K562 (cell line): ENCODE measurements around the gene MYL12B. TPM values are rescaled to one million over a fixed set of nuclear protein-coding genes. Genes with fewer than 3 reads are reported as not detected.

ENCODE experiments used
- DIDO1 ChIP-seq: fragments of 450-650 bp; IDR thresholded peaks from 2 replicates; pipeline ENCODE4 v1.6.1; 2016; ENCODE audit warnings: low read depth, missing biosample characterization, missing genetic modification characterization
- ELF1 ChIP-seq: fragments of 200-800 bp; sonication (Bioruptor generic); IDR thresholded peaks from 2 replicates; pipeline ENCODE4 v1.6.1; 2016; ENCODE audit warnings: missing genetic modification characterization, missing compliant biosample characterization
- GABPB2 ChIP-seq: fragments of 250-450 bp; sonication (Bioruptor Pico); conservative IDR thresholded peaks from 2 replicates; pipeline ENCODE4 v1.5.1; 2021; ENCODE audit warnings: mild to moderate bottlenecking
- ILF3 ChIP-seq: fragments of 450-650 bp; IDR thresholded peaks from 2 replicates; pipeline ENCODE4 v1.6.1; 2018; ENCODE audit warnings: antibody characterized with exemption, mild to moderate bottlenecking, moderate library complexity, borderline replicate concordance
- KDM1A ChIP-seq, 2 experiments: fragments of 450-650 bp; IDR thresholded peaks; 2 replicates each; pipeline ENCODE4 v1.6.1; 2016; ENCODE audit warnings: mild to moderate bottlenecking in 2 of 2
- MTF1 ChIP-seq: fragments of 250-450 bp; sonication (Bioruptor Pico); IDR thresholded peaks from 2 replicates; pipeline ENCODE4 v1.9.0; 2021; ENCODE audit warnings: moderate library complexity, mild to moderate bottlenecking, inconsistent platforms, borderline replicate concordance
- SMAD2 ChIP-seq: fragments of 150-350 bp; IDR thresholded peaks from 2 replicates; pipeline ENCODE4 v1.6.1; 2014; ENCODE audit warnings: low read depth, mild to moderate bottlenecking, low read length
- TARDBP ChIP-seq: fragments of 450-650 bp; IDR thresholded peaks from 2 replicates; pipeline ENCODE4 v1.6.1; 2016
- ZC3H11A ChIP-seq: IDR thresholded peaks from 2 replicates; pipeline ENCODE4 v1.6.1; 2012; ENCODE audit warnings: low read depth, low read length, improper control_type of control experiment
- ZNF165 ChIP-seq: fragments of 250-450 bp; sonication (Bioruptor Pico); IDR thresholded peaks from 2 replicates; pipeline ENCODE4 v1.4.0; 2020; ENCODE audit warnings: borderline replicate concordance
- ZNF217 ChIP-seq: sonication (generic); formaldehyde crosslinking; IDR thresholded peaks from 2 replicates; pipeline ENCODE4 v1.8.0; 2022; ENCODE audit warnings: mild to moderate bottlenecking, missing genetic modification reagents
- ZNF324 ChIP-seq: fragments of 250-450 bp; sonication (Bioruptor Pico); IDR thresholded peaks from 2 replicates; pipeline ENCODE4 v1.4.0; 2020; ENCODE audit warnings: mild to moderate bottlenecking
- ZNF431 ChIP-seq: sonication (generic); formaldehyde crosslinking; IDR thresholded peaks from 2 replicates; pipeline ENCODE4 v1.8.0; 2022; ENCODE audit warnings: mild to moderate bottlenecking, missing genetic modification reagents
- ZNF586 ChIP-seq: fragments of 450-650 bp; formaldehyde crosslinking; conservative IDR thresholded peaks from 2 replicates; pipeline ENCODE4 v1.4.0; 2020; ENCODE audit warnings: mild to moderate bottlenecking, moderate library complexity
- polyA plus RNA-seq, 8 experiments: library from polyadenylated mRNA; depleted of rRNA in 4 of 8; stranded (reverse) in 5 of 8; unstranded in 3 of 8; fragments of >200 nt; fragmentation: Nextera tagmentation in 2 of 8; fragmentation: Illumina TruSeq in 1 of 8; extraction: Ambion mirVana in 2 of 8; extraction: Trizol in 1 of 8; gene quantifications; 2 replicates each; pipeline versions ENCODE4 v1.2.1 to v1.2.3, GENCODE V29; 2011 to 2014; ENCODE audit warnings: inconsistent platforms in 1 of 8, missing spikeins in 1 of 8
- total RNA-seq, 7 experiments: library from RNA; depleted of rRNA in 6 of 7; stranded (reverse); fragments of >200 nt in 6 of 7; fragmentation: Illumina TruSeq in 2 of 7; extraction: Trizol in 2 of 7; gene quantifications; 2 replicates each; pipeline versions ENCODE4 v1.2.1 to v1.2.3, GENCODE V29; 2011 to 2021; ENCODE audit warnings: low replicate concordance in 1 of 7
- TF ChIP-seq, protein P1 (sequence below): sonication (generic); formaldehyde crosslinking; IDR thresholded peaks from 2 replicates; pipeline ENCODE4 v1.8.0; 2023; ENCODE audit warnings: missing genetic modification reagents, mild to moderate bottlenecking, borderline replicate concordance
- TF ChIP-seq, protein P2 (sequence below): fragments of 200-800 bp; sonication (Bioruptor generic); IDR thresholded peaks from 2 replicates; pipeline ENCODE4 v1.6.1; 2017; ENCODE audit warnings: missing genetic modification characterization, missing compliant biosample characterization
- TF ChIP-seq, protein P3 (sequence below): sonication (generic); formaldehyde crosslinking; IDR thresholded peaks from 2 replicates; pipeline ENCODE4 v1.8.1; 2023; ENCODE audit warnings: mild to moderate bottlenecking, missing genetic modification reagents
- TF ChIP-seq, protein P4 (sequence below), 2 experiments: fragments of 250-450 bp in 1 of 2; fragments of 450-650 bp in 1 of 2; sonication (Bioruptor Pico) in 1 of 2; IDR thresholded peaks; 2 replicates each; pipeline versions ENCODE4 v1.6.1 to v1.8.0; 2016 to 2021; ENCODE audit warnings: mild to moderate bottlenecking in 2 of 2, moderate library complexity in 2 of 2, missing compliant biosample characterization in 1 of 2, missing genetic modification characterization in 1 of 2

MYL12B gene
- total and polyA plus RNA-seq, 9 of the 15 experiments (the other 6 are each of a cell fraction or from before 2014, with no cell fraction given), result 220 to 995 (median 463) TPM

DNA sequence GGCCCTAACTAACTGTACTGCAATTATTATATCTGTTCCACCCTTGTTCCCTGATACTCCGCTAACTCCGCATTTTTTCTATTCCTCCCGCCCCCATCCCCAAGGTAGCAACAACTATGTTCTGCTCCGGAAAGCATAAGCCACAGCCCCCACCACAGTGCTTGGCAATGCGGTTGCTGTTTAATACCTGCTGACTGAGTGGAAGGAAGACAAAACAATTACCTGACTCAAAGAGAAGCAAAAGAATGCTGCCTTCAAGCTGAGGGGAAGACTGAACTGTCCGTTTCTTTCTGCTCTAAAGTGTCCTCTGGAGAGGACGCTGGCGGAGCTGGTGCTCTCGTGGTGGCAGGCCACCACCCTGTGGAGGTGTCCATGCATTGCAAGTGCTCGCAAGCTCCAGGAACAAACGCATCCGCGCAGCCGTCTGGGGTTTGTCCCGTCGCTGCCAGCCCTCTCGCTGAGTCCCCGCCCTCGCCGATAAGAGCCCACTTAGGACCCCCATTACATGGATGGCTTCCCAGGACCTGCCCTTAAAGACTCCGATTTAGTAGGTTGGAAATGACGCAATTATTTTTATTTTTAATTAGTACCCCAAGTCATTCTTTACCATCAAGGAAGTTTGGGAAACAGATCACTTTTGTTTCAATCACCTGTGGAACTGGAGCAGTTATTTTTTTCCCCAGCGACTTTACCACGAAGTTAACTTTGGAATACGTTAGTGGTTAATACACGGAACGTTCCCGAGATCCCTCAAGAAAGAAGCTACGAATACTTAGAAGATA lies 15.9 kb upstream of the MYL12B start (continued):
- TF ChIP-seq, protein P1, sequence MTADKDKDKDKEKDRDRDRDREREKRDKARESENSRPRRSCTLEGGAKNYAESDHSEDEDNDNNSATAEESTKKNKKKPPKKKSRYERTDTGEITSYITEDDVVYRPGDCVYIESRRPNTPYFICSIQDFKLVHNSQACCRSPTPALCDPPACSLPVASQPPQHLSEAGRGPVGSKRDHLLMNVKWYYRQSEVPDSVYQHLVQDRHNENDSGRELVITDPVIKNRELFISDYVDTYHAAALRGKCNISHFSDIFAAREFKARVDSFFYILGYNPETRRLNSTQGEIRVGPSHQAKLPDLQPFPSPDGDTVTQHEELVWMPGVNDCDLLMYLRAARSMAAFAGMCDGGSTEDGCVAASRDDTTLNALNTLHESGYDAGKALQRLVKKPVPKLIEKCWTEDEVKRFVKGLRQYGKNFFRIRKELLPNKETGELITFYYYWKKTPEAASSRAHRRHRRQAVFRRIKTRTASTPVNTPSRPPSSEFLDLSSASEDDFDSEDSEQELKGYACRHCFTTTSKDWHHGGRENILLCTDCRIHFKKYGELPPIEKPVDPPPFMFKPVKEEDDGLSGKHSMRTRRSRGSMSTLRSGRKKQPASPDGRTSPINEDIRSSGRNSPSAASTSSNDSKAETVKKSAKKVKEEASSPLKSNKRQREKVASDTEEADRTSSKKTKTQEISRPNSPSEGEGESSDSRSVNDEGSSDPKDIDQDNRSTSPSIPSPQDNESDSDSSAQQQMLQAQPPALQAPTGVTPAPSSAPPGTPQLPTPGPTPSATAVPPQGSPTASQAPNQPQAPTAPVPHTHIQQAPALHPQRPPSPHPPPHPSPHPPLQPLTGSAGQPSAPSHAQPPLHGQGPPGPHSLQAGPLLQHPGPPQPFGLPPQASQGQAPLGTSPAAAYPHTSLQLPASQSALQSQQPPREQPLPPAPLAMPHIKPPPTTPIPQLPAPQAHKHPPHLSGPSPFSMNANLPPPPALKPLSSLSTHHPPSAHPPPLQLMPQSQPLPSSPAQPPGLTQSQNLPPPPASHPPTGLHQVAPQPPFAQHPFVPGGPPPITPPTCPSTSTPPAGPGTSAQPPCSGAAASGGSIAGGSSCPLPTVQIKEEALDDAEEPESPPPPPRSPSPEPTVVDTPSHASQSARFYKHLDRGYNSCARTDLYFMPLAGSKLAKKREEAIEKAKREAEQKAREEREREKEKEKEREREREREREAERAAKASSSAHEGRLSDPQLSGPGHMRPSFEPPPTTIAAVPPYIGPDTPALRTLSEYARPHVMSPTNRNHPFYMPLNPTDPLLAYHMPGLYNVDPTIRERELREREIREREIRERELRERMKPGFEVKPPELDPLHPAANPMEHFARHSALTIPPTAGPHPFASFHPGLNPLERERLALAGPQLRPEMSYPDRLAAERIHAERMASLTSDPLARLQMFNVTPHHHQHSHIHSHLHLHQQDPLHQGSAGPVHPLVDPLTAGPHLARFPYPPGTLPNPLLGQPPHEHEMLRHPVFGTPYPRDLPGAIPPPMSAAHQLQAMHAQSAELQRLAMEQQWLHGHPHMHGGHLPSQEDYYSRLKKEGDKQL (CRISPR knock-in tag), result no peak
- no peak; the same call in 1 of the 2 replicates for TF ChIP-seq ZC3H11A
- no peak for TF ChIP-seq ZNF586 (CRISPR knock-in tag)
- TF ChIP-seq DIDO1 (tag), result no peak
- TF ChIP-seq ELF1 (tag), result no peak
- TF ChIP-seq, protein P2, sequence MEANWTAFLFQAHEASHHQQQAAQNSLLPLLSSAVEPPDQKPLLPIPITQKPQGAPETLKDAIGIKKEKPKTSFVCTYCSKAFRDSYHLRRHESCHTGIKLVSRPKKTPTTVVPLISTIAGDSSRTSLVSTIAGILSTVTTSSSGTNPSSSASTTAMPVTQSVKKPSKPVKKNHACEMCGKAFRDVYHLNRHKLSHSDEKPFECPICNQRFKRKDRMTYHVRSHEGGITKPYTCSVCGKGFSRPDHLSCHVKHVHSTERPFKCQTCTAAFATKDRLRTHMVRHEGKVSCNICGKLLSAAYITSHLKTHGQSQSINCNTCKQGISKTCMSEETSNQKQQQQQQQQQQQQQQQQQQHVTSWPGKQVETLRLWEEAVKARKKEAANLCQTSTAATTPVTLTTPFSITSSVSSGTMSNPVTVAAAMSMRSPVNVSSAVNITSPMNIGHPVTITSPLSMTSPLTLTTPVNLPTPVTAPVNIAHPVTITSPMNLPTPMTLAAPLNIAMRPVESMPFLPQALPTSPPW (CRISPR knock-in tag), result no peak
- TF ChIP-seq ZNF324 (CRISPR knock-in tag), result no peak
- 0 out of 2 replicates have a peak, but pooled peaks have one; percentile 51 for TF ChIP-seq GABPB2 (CRISPR knock-in tag)
- TF ChIP-seq, protein P3, sequence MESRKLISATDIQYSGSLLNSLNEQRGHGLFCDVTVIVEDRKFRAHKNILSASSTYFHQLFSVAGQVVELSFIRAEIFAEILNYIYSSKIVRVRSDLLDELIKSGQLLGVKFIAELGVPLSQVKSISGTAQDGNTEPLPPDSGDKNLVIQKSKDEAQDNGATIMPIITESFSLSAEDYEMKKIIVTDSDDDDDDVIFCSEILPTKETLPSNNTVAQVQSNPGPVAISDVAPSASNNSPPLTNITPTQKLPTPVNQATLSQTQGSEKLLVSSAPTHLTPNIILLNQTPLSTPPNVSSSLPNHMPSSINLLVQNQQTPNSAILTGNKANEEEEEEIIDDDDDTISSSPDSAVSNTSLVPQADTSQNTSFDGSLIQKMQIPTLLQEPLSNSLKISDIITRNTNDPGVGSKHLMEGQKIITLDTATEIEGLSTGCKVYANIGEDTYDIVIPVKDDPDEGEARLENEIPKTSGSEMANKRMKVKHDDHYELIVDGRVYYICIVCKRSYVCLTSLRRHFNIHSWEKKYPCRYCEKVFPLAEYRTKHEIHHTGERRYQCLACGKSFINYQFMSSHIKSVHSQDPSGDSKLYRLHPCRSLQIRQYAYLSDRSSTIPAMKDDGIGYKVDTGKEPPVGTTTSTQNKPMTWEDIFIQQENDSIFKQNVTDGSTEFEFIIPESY (CRISPR knock-in tag), result no peak; the same call in 1 of the 2 replicates
- TF ChIP-seq ZNF217, result no peak
- TF ChIP-seq, protein P4, sequence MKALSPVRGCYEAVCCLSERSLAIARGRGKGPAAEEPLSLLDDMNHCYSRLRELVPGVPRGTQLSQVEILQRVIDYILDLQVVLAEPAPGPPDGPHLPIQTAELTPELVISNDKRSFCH (CRISPR knock-in tag; IDR thresholded peaks at IDR 0.05), result no peak
- TF ChIP-seq, protein P4 (tag; IDR thresholded peaks at IDR 0.05), result no peak; the same call in 1 of the 2 replicates
- no peak for TF ChIP-seq KDM1A (IDR thresholded peaks at IDR 0.05)
- no peak for TF ChIP-seq ILF3
- no peak for TF ChIP-seq ZNF165 (CRISPR knock-in tag)
- peak; percentile 51; the same call in 1 of the 2 replicates for TF ChIP-seq ZNF431 (CRISPR knock-in tag)
- TF ChIP-seq TARDBP, result peak; percentile 89; the same call in 1 of the 2 replicates
- no peak for TF ChIP-seq MTF1
- TF ChIP-seq SMAD2, result no peak
